GM10266 (cell line): ENCODE results near the gene ANKRD23.

Experiments
- DNase-seq: peaks from one replicate; pipeline ENCODE4 v3.0.0; 2012; ENCODE audit errors: extremely low spot score
- CTCF ChIP-seq: IDR thresholded peaks from 2 replicates; pipeline ENCODE4 v1.5.1; 2012; ENCODE audit warnings: mild to moderate bottlenecking, low read depth; ENCODE audit not compliant: control insufficient read depth, insufficient read depth; ENCODE audit errors: missing control alignments

ANKRD23 gene

GRCh38 chr2:96880891-96881273, 37.1 kb upstream of the ANKRD23 start:
- DNase-seq = no peak
- TF ChIP-seq CTCF = no peak

GRCh38 chr2:96879545-96880040, 35.8 kb upstream of the ANKRD23 start:
- no peak for TF ChIP-seq CTCF
- no peak for DNase-seq

GRCh38 chr2:96878796-96879544, 35.1 kb upstream of the ANKRD23 start:
- no peak for TF ChIP-seq CTCF
- no peak for DNase-seq

GRCh38 chr2:96878171-96878570, 34.4 kb upstream of the ANKRD23 start:
- TF ChIP-seq CTCF = no peak
- no peak for DNase-seq

GRCh38 chr2:96877631-96878092, 33.8 kb upstream of the ANKRD23 start:
- no peak for DNase-seq
- no peak for TF ChIP-seq CTCF

GRCh38 chr2:96877042-96877451, 33.2 kb upstream of the ANKRD23 start:
- DNase-seq = no peak
- TF ChIP-seq CTCF = no peak

GRCh38 chr2:96876269-96877041, 32.6 kb upstream of the ANKRD23 start:
- no peak for TF ChIP-seq CTCF
- DNase-seq = no peak
